WTC11 (cell line): ENCODE measurements around the gene SND1.

Source experiments
- ARID4B ChIP-seq: sonication (generic); formaldehyde crosslinking; IDR thresholded peaks from 2 replicates; pipeline ENCODE4 v1.8.0; 2023; ENCODE audit warnings: missing genetic modification reagents, mild to moderate bottlenecking, borderline replicate concordance
- CREB1 ChIP-seq: sonication (generic); formaldehyde crosslinking; IDR thresholded peaks from 2 replicates; pipeline ENCODE4 v1.8.0; 2023; ENCODE audit warnings: mild to moderate bottlenecking, missing genetic modification reagents
- CTCF ChIP-seq: fragments of 200-600 bp; IDR thresholded peaks from 2 replicates; pipeline ENCODE4 v1.8.0; 2022; ENCODE audit warnings: antibody characterized with exemption
- GABPB1 ChIP-seq: sonication (generic); formaldehyde crosslinking; IDR thresholded peaks from 2 replicates; pipeline ENCODE4 v1.8.1; 2023; ENCODE audit warnings: mild to moderate bottlenecking, missing genetic modification reagents
- TCF7 ChIP-seq: sonication (generic); formaldehyde crosslinking; IDR thresholded peaks from 2 replicates; pipeline ENCODE4 v1.8.0; 2022; ENCODE audit warnings: mild to moderate bottlenecking, low read depth, missing genetic modification reagents, moderate library complexity
- TEAD4 ChIP-seq: sonication (generic); formaldehyde crosslinking; IDR thresholded peaks from 2 replicates; pipeline ENCODE4 v1.8.0; 2022; ENCODE audit warnings: mild to moderate bottlenecking, missing genetic modification reagents
- ZNF396 ChIP-seq: fragments of 250-450 bp; sonication (Bioruptor Pico); IDR thresholded peaks from 2 replicates; pipeline ENCODE4 v1.8.0; 2021; ENCODE audit warnings: mild to moderate bottlenecking, moderate library complexity, borderline replicate concordance
- ZSCAN18 ChIP-seq: fragments of 250-450 bp; sonication (Bioruptor Pico); IDR thresholded peaks from 2 replicates; pipeline ENCODE4 v2.1.2; 2022; ENCODE audit warnings: mild to moderate bottlenecking, moderate library complexity
- TF ChIP-seq, protein P1 (sequence below): sonication (generic); formaldehyde crosslinking; IDR thresholded peaks from 2 replicates; pipeline ENCODE4 v1.8.0; 2022; ENCODE audit warnings: mild to moderate bottlenecking, missing genetic modification reagents
- TF ChIP-seq, protein P2 (sequence below): sonication (generic); formaldehyde crosslinking; IDR thresholded peaks from 2 replicates; pipeline ENCODE4 v1.8.1; 2023; ENCODE audit warnings: mild to moderate bottlenecking, missing genetic modification reagents
- TF ChIP-seq, protein P3 (sequence below): sonication (generic); formaldehyde crosslinking; IDR thresholded peaks from 2 replicates; pipeline ENCODE4 v1.8.0; 2023; ENCODE audit warnings: missing genetic modification reagents

- TF ChIP-seq CTCF = no peak
- no peak for TF ChIP-seq TEAD4
- no peak for TF ChIP-seq ZNF396 (CRISPR knock-in tag)
- TF ChIP-seq TCF7 (CRISPR knock-in tag) = no peak
- TF ChIP-seq, protein P1, sequence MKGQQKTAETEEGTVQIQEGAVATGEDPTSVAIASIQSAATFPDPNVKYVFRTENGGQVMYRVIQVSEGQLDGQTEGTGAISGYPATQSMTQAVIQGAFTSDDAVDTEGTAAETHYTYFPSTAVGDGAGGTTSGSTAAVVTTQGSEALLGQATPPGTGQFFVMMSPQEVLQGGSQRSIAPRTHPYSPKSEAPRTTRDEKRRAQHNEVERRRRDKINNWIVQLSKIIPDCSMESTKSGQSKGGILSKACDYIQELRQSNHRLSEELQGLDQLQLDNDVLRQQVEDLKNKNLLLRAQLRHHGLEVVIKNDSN = no peak
- TF ChIP-seq ARID4B (CRISPR knock-in tag) = no peak
- no peak for TF ChIP-seq GABPB1 (CRISPR knock-in tag)
- TF ChIP-seq, protein P2, sequence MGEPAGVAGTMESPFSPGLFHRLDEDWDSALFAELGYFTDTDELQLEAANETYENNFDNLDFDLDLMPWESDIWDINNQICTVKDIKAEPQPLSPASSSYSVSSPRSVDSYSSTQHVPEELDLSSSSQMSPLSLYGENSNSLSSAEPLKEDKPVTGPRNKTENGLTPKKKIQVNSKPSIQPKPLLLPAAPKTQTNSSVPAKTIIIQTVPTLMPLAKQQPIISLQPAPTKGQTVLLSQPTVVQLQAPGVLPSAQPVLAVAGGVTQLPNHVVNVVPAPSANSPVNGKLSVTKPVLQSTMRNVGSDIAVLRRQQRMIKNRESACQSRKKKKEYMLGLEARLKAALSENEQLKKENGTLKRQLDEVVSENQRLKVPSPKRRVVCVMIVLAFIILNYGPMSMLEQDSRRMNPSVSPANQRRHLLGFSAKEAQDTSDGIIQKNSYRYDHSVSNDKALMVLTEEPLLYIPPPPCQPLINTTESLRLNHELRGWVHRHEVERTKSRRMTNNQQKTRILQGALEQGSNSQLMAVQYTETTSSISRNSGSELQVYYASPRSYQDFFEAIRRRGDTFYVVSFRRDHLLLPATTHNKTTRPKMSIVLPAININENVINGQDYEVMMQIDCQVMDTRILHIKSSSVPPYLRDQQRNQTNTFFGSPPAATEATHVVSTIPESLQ = no peak
- TF ChIP-seq, protein P3, sequence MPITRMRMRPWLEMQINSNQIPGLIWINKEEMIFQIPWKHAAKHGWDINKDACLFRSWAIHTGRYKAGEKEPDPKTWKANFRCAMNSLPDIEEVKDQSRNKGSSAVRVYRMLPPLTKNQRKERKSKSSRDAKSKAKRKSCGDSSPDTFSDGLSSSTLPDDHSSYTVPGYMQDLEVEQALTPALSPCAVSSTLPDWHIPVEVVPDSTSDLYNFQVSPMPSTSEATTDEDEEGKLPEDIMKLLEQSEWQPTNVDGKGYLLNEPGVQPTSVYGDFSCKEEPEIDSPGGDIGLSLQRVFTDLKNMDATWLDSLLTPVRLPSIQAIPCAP (CRISPR knock-in tag) = no peak
- no peak for TF ChIP-seq ZSCAN18 (CRISPR knock-in tag)
- TF ChIP-seq CREB1 = no peak
Observed at GRCh38 chr7:127857464-127857841, 205.5 kb downstream of the SND1 start.
